HG03342 (cell line): ENCODE measurements around the gene CTNNAL1.

ENCODE experiments used
- ATAC-seq: cut with Tn5 transposase; IDR thresholded peaks from one replicate; pipeline ENCODE4 v1.9.1; 2021; ENCODE audit warnings: mild to moderate bottlenecking, moderate library complexity; ENCODE audit not compliant: unreplicated experiment

The CTNNAL1 gene

DNA sequence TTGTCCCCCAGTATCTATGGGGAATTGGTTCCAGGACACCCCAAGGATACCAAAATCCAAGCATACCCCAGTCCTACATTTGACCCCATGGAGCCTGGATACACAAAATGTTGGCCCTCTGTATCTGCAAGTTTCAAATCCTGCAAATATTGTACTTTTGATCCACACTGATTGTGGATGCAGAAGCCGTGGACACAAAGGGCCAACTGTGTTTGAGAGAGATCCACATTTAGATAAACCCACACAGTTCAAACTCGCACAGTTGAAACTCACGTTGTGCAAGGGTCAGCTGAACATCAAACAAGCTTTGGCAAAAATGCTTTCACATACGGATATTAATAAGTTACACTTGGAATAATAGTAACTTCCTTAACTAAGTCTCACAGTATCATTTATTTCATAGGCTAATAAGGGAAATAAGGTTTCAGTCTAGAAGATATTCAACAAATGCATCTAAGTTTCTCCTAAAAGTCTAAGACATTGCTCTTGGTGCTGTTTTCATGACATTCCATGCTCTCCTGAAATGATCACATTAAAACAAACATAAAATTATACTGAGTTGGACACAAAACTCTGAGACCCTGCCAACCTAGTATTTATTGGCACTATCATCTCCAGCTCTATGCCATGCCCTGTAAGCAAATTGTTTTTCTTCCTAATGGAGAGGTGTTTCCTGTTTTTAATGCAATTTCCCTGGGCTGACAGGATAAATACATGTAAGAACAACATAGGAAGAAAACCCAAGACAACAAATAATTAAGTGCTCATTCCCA is 118.9 kb downstream of the CTNNAL1 start:
- no peak for ATAC-seq
